Gastrocnemius medialis (tissue), 4 donors: Measurements from ENCODE around the gene SLC6A6.

Experiments used
- CTCF ChIP-seq, 5 experiments: fragments of 450-650 bp in 3 of 5; fragments of 200-600 bp in 2 of 5; sonication (generic) in 2 of 5; IDR thresholded peaks in 4 of 5; conservative IDR thresholded peaks in 1 of 5; 1 replicate in 4 of 5; 2 replicates in 1 of 5; pipeline ENCODE4 v1.5.1; 2016 to 2019; ENCODE audit warnings: antibody characterized with exemption in 5 of 5, mild to moderate bottlenecking in 3 of 5, moderate library complexity in 3 of 5
- POLR2A ChIP-seq, 2 donors: fragments of 450-650 bp; IDR thresholded peaks; one replicate each; pipeline ENCODE4 v1.6.1; 2017; ENCODE audit warnings: antibody characterized with exemption in 2 of 2, mild to moderate bottlenecking in 2 of 2, moderate library complexity in 2 of 2

GRCh38 chr3:14364580-14365292 lies 37.7 kb upstream of the SLC6A6 start:
- TF ChIP-seq CTCF (IDR thresholded peaks at IDR 0.05 in 4 of 5, conservative IDR thresholded peaks at IDR 0.05 in 1 of 5) (no peak), POLR2A (IDR thresholded peaks at IDR 0.05) (no peak)
